Calu3 (cell line): ENCODE measurements around the gene PAX5. TPM values are rescaled to one million over a fixed set of nuclear protein-coding genes. Genes with fewer than 3 reads are reported as not detected.

Experiments used
- BruUV-seq: library from RNA; stranded (reverse); fragments of 400-500 nt; replicated peaks from 2 replicates; lab custom pipeline; 2021; lab: Mats Ljungman, UMichigan
- CTCF ChIA-PET: fragments of 300-600 bp; sonication (Branson Sonifier 250); formaldehyde crosslinking; loops from one replicate; lab custom pipeline; 2022; ENCODE audit warnings: antibody characterized with exemption; lab: Charles Lee
- DNase-seq: peaks from one replicate; pipeline ENCODE4 v3.0.0; 2022
- H3K27ac Mint-ChIP-seq: one replicate; pipeline ENCODE4 v1.8.0; 2022; ENCODE audit warnings: mixed read lengths; ENCODE audit not compliant: unreplicated experiment
- H3K27me3 Mint-ChIP-seq: one replicate; pipeline ENCODE4 v1.8.0; 2022; ENCODE audit warnings: mixed read lengths; ENCODE audit not compliant: unreplicated experiment
- H3K36me3 Mint-ChIP-seq: one replicate; pipeline ENCODE4 v1.8.0; 2022; ENCODE audit warnings: mild to moderate bottlenecking, moderate library complexity, mixed read lengths; ENCODE audit not compliant: insufficient read depth, unreplicated experiment
- H3K4me1 Mint-ChIP-seq: one replicate; pipeline ENCODE4 v1.8.0; 2022; ENCODE audit warnings: mild to moderate bottlenecking, low read depth, mixed read lengths; ENCODE audit not compliant: unreplicated experiment
- H3K4me3 Mint-ChIP-seq: one replicate; pipeline ENCODE4 v1.8.0; 2022; ENCODE audit warnings: mild to moderate bottlenecking, low read depth, moderate library complexity, mixed read lengths; ENCODE audit not compliant: unreplicated experiment
- H3K9me3 Mint-ChIP-seq: one replicate; pipeline ENCODE4 v1.8.0; 2022; ENCODE audit warnings: low read depth, mixed read lengths; ENCODE audit not compliant: unreplicated experiment
- intact Hi-C: fragments of 100-400 bp; cut with micrococcal nuclease; formaldehyde crosslinking; loops from one replicate; pipeline ENCODE4 v1.10.0; 2022; ENCODE audit not compliant: unreplicated experiment
- total RNA-seq: library from RNA; stranded (reverse); gene quantifications from 2 replicates; pipeline ENCODE4 v1.2.3, GENCODE V29; 2022
- TF ChIP-seq, protein P1 (sequence below): fragments of 200-600 bp; IDR thresholded peaks from one replicate; pipeline ENCODE4 v1.8.0; 2022; ENCODE audit warnings: antibody characterized with exemption; ENCODE audit not compliant: unreplicated experiment

Gene PAX5
- total RNA-seq, 1 experiment from 2014 or later = not detected

GRCh38 chr9:36940500-36940853 is 93.6 kb downstream of the PAX5 start:
- BruUV-seq = no TSS peak
- Mint-ChIP-seq H3K27me3 (no peaks in the 10 kb centered on the region), H3K36me3 (no peaks in the 10 kb centered on the region), H3K4me1 (no peaks in the 10 kb centered on the region), H3K4me3 (no peak overlapping the region), H3K9me3 (no peaks in the 10 kb centered on the region), H3K27ac (no peak overlapping the region)
- intact Hi-C loops = no loop called here
- no peak for DNase-seq
- CTCF ChIA-PET = no interaction called here
- TF ChIP-seq, protein P1, sequence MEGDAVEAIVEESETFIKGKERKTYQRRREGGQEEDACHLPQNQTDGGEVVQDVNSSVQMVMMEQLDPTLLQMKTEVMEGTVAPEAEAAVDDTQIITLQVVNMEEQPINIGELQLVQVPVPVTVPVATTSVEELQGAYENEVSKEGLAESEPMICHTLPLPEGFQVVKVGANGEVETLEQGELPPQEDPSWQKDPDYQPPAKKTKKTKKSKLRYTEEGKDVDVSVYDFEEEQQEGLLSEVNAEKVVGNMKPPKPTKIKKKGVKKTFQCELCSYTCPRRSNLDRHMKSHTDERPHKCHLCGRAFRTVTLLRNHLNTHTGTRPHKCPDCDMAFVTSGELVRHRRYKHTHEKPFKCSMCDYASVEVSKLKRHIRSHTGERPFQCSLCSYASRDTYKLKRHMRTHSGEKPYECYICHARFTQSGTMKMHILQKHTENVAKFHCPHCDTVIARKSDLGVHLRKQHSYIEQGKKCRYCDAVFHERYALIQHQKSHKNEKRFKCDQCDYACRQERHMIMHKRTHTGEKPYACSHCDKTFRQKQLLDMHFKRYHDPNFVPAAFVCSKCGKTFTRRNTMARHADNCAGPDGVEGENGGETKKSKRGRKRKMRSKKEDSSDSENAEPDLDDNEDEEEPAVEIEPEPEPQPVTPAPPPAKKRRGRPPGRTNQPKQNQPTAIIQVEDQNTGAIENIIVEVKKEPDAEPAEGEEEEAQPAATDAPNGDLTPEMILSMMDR = no peak

DNA sequence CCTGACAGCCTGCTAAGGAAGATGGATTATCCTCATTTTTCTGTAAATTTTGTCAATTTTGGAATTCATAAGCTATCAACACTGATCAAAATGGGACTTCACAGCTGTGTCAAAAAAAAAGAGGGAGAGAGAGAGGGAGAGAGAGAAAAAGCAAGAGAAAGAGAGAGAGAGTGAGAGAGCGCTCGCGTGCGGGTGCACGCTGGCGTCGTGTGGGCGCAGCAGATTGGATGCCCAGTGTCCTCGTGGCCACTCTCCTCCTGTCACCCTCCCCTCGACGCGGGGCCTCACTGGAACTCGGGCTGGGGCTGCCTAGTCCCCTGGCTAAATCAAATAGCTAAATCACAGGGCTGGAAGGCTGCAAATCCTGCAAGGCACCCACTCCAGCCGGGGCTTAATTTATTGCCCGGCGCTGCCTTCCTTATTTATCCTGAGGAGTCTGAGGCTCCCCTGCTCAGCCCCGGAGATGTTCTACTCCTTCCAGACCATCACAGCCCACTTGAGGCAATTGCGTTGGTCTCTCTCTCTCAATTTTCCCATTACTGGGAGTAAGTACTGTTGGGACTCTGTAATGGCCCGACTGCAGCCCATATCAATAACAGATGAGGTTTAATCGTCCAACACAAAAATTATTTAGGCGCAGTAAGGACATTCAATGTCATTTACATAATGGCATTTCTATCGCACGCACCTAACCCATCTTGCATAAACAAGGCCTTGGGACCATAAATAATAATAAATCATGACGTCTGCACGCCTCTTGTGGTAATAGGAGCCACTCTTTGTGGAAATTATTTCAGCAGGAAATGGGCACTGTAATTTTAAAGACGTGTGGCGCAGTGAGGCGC is 94.2 kb downstream of the PAX5 start:
- Mint-ChIP-seq H3K27ac (no peak overlapping the region), H3K4me3 (no peak overlapping the region), H3K9me3 (no peaks in the 10 kb centered on the region), H3K36me3 (no peaks in the 10 kb centered on the region), H3K4me1 (no peaks in the 10 kb centered on the region), H3K27me3 (no peaks in the 10 kb centered on the region)
- no peak for DNase-seq
- CTCF ChIA-PET = no interaction called here
- TF ChIP-seq, protein P1 = no peak
- intact Hi-C loops = no loop called here
- no TSS peak for BruUV-seq

- H3K4me3 Mint-ChIP-seq = no peak overlapping the region
- no TSS peak for BruUV-seq
- no peaks in the 10 kb centered on the region for H3K27me3 Mint-ChIP-seq
- no peak for DNase-seq
- no peaks in the 10 kb centered on the region for H3K9me3 Mint-ChIP-seq
- H3K27ac Mint-ChIP-seq = no peak overlapping the region
- TF ChIP-seq, protein P1 = no peak
- CTCF ChIA-PET = no interaction called here
- intact Hi-C loops = no loop called here
- H3K4me1 Mint-ChIP-seq = no peaks in the 10 kb centered on the region
- H3K36me3 Mint-ChIP-seq = no peaks in the 10 kb centered on the region
Observed at GRCh38 chr9:36939214-36939613, 94.9 kb downstream of the PAX5 start.

DNA sequence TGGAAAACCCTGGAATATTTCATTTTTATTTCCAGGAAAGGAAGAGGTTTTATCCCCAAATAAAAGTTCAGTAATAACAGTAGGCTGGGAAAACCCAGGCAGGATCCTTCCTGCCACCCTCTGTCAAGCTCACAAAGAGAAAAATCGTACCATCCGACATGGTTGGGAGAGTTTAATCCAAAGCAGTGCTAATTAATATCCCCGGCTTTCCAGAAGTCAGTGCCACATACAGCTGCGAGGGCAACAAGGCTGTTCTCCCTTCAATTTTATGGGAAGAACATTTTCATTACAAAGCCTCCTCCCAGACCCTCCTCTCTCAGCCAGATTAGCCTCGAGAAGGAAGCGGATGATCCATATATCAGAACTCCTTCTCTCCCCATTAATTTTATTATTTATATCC is 95.5 kb downstream of the PAX5 start:
- H3K4me3 Mint-ChIP-seq = no peak overlapping the region
- no peaks in the 10 kb centered on the region for H3K36me3 Mint-ChIP-seq
- H3K4me1 Mint-ChIP-seq = no peaks in the 10 kb centered on the region
- CTCF ChIA-PET = no interaction called here
- BruUV-seq = no TSS peak
- TF ChIP-seq, protein P1 = no peak
- H3K27me3 Mint-ChIP-seq = no peaks in the 10 kb centered on the region
- no peaks in the 10 kb centered on the region for H3K9me3 Mint-ChIP-seq
- no peak for DNase-seq
- intact Hi-C loops = no loop called here
- H3K27ac Mint-ChIP-seq = no peak overlapping the region
